Measurements from ENCODE around the gene YAP1.

Gene YAP1

DNA sequence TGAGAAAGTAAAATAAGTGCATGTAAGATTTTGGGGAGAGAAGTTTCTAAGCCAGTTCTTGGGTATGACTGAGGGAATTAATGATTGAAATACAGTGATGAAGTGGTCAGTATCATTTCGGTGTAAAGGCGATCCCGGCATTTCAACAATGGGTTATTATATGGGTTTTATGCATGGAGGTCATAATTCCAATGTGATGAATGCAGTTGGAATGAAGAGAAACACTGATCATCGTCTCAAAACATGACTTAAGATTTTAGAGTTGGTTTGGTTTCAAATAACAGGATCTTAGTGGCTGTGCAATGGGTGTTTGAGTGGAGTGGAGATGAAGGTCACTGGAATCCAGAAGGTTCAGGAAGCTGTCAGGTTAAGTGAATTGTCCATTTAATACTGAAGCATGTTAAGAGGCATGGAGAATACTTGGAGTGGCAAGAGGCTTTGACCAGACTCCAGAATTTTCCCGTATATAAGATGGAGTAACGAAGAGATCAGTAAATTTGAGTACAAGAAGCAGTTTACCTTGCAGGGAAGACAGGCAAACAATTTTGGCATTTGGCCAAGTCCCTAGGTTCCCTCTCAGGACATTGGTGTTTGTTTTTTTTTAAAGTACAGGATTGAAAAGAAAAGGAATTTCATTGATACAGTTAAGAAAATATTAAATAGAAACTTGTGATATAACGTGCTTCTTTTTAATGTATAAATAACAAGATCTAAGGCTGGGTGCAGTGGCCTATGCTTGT is 110.7 kb downstream of the YAP1 start:
- H3K4me3 ChIP-seq (ENCODE audit: insufficient read depth, low read depth, low read length): no peak overlapping the region
- no peak overlapping the region for H3K27ac ChIP-seq (ENCODE audit: insufficient read depth, low read depth, low read length, poor library complexity, severe bottlenecking)
- H3K4me1 ChIP-seq (ENCODE audit: control insufficient read depth, insufficient read depth, low read length): no peaks in the 10 kb centered on the region
- H3K27me3 ChIP-seq (ENCODE audit: control insufficient read depth, insufficient read depth, low read length, poor library complexity, severe bottlenecking): no peaks in the 10 kb centered on the region
- no peaks in the 10 kb centered on the region for H3K9me3 ChIP-seq (ENCODE audit: control insufficient read depth, low read length)
- H3K36me3 ChIP-seq (ENCODE audit: control insufficient read depth, insufficient read depth, low read length): peaks cover 6% of the 10 kb centered on the region
- WGBS, 2 experiments: 95 to 96% methylated on average over 7 of the region's 7 CpGs

DNA sequence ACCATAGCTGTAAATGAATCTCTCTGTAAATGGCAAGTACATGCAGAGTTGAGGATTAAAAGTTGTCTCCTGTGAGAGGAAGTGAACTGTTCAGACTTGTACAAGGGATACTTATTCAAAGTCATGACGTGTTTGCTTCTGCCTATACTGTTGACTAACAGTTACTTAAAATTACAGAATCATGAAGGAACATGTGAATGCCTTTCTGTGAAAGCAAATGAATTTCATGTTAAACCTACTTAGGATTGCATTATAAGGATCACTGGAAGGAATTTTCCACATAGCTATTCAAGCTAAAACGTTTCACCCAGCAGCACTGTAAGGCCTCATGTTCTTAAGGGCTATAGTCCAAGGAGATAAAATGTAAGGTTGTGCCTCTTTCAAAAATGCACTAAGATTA is 113.6 kb downstream of the YAP1 start:
- H3K4me3 ChIP-seq (ENCODE audit: insufficient read depth, low read depth, low read length): no peak overlapping the region
- H3K9me3 ChIP-seq (ENCODE audit: control insufficient read depth, low read length): no peaks in the 10 kb centered on the region
- H3K4me1 ChIP-seq (ENCODE audit: control insufficient read depth, insufficient read depth, low read length): no peaks in the 10 kb centered on the region
- H3K36me3 ChIP-seq (ENCODE audit: control insufficient read depth, insufficient read depth, low read length): peaks cover 3% of the 10 kb centered on the region
- no peak overlapping the region for H3K27ac ChIP-seq (ENCODE audit: insufficient read depth, low read depth, low read length, poor library complexity, severe bottlenecking)
- no peaks in the 10 kb centered on the region for H3K27me3 ChIP-seq (ENCODE audit: control insufficient read depth, insufficient read depth, low read length, poor library complexity, severe bottlenecking)
- WGBS, 2 experiments: 0 to 46% methylated on average over 1 to 2 of the region's 2 CpGs

DNA sequence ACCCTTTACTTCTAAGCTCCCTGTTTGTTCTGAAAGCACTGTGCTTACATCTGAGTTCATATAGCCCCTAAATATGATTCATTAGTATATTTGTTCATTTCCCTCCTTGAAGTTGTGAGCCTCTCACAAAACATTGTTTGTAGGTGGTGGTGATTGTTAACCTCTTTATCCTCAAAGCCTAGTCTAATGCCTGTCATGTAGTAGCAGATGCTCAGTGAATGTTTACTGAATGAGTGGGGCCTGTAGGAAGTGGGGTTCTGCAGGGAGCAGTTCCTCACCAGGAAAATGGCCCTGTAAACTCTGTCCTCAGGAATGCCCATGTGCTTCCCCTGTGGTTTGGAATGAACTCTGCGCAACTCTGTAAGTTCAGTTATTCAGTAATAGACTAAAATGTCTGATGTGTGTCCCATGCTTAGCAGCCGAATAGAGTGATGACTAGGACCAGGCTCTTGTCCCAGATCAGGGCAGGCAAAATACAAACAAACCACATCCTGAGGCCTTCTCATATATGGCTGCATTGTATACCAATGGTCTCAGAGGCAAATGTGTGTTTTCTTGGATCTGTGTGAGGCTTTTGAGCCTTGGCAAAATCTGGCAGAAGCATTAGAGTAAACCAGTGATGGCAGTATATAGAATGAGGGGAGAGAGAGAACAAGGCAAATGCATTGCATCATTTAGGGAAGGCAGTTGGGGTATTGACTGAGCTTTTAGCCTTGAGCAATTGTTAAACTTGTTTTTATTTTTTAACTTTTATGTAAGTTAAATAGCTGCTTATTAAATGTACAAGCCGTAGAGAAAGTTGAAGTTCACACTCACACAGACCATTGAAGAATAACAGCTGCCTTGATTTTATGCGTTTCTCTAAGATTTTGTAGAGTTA is 115.7 kb downstream of the YAP1 start:
- Histone ChIP-seq H3K27ac (ENCODE audit: insufficient read depth, low read depth, low read length, poor library complexity, severe bottlenecking) (no peak overlapping the region), H3K4me1 (ENCODE audit: control insufficient read depth, insufficient read depth, low read length) (no peaks in the 10 kb centered on the region), H3K36me3 (ENCODE audit: control insufficient read depth, insufficient read depth, low read length) (peaks cover 3% of the 10 kb centered on the region)

DNA sequence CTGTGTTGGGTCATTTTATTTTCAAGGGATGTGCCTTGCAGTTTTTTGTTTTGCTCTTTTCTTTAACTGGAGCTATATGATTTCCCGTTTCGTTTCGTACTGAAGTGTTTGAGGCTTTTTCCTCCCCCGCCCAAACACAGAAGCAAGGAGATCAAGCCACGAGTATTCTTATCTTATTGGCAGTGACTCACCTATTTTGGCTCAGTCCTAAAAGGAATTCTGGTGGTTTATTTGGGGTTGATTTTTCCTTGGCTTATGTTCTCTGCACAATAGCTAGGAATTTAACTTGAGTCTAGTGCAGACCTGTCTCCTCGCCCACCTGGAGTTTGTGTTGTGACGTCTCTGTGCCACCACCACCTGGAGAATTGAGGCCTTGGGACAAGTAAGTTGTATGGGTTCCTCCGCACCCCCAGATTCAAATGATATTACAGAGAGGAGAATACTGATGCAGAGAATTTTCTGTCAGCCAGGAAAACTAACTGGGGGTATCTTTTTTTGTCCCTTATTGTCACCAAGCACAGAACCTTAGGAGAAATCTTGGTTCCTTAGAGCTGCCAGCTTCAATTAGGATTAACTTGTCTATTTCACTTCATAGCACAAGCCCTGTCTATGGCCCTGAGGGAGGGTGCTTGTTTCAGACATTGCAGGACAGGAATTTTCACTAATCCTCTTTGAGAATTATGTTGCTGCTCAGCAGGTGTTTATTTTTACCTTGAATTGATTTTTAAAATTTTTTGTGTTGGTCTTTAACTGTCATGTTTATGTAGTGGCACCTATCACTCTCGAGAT is 116.6 kb downstream of the YAP1 start:
- Histone ChIP-seq H3K4me1 (ENCODE audit: control insufficient read depth, insufficient read depth, low read length) (no peaks in the 10 kb centered on the region), H3K36me3 (ENCODE audit: control insufficient read depth, insufficient read depth, low read length) (peaks cover 3% of the 10 kb centered on the region), H3K27ac (ENCODE audit: insufficient read depth, low read depth, low read length, poor library complexity, severe bottlenecking) (no peak overlapping the region), H3K27me3 (ENCODE audit: control insufficient read depth, insufficient read depth, low read length, poor library complexity, severe bottlenecking) (no peaks in the 10 kb centered on the region), H3K9me3 (ENCODE audit: control insufficient read depth, low read length) (no peaks in the 10 kb centered on the region), H3K4me3 (ENCODE audit: insufficient read depth, low read depth, low read length) (no peak overlapping the region)
- 93 to 97% methylated on average over 9 of the region's 9 CpGs for WGBS, 2 experiments

More for the DNA sequence above, 115.7 kb downstream of the YAP1 start:
- WGBS, 2 experiments: 93 to 95% methylated on average over 4 of the region's 4 CpGs
- no peak overlapping the region for H3K4me3 ChIP-seq (ENCODE audit: insufficient read depth, low read depth, low read length)
- no peaks in the 10 kb centered on the region for H3K9me3 ChIP-seq (ENCODE audit: control insufficient read depth, low read length)
- no peaks in the 10 kb centered on the region for H3K27me3 ChIP-seq (ENCODE audit: control insufficient read depth, insufficient read depth, low read length, poor library complexity, severe bottlenecking)

DNA sequence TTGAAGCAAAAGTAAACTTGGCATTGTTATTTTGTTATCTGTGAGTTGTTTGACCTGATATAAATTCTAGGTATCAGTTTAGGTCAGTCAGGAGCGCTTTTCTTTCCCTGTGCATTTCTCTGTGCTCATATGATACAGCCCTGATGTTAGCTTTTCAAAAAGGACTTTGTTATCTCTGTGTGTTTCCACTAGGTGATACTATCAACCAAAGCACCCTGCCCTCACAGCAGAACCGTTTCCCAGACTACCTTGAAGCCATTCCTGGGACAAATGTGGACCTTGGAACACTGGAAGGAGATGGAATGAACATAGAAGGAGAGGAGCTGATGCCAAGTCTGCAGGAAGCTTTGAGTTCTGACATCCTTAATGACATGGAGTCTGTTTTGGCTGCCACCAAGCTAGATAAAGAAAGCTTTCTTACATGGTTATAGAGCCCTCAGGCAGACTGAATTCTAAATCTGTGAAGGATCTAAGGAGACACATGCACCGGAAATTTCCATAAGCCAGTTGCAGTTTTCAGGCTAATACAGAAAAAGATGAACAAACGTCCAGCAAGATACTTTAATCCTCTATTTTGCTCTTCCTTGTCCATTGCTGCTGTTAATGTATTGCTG is 119.4 kb downstream of the YAP1 start:
- Histone ChIP-seq H3K27ac (ENCODE audit: insufficient read depth, low read depth, low read length, poor library complexity, severe bottlenecking) (no peak overlapping the region), H3K27me3 (ENCODE audit: control insufficient read depth, insufficient read depth, low read length, poor library complexity, severe bottlenecking) (no peaks in the 10 kb centered on the region), H3K9me3 (ENCODE audit: control insufficient read depth, low read length) (no peaks in the 10 kb centered on the region), H3K36me3 (ENCODE audit: control insufficient read depth, insufficient read depth, low read length) (no peaks in the 10 kb centered on the region), H3K4me1 (ENCODE audit: control insufficient read depth, insufficient read depth, low read length) (peaks cover 2% of the 10 kb centered on the region), H3K4me3 (ENCODE audit: insufficient read depth, low read depth, low read length) (no peak overlapping the region)
- WGBS, 2 experiments: 86 to 90% methylated on average over 4 of the region's 4 CpGs

DNA sequence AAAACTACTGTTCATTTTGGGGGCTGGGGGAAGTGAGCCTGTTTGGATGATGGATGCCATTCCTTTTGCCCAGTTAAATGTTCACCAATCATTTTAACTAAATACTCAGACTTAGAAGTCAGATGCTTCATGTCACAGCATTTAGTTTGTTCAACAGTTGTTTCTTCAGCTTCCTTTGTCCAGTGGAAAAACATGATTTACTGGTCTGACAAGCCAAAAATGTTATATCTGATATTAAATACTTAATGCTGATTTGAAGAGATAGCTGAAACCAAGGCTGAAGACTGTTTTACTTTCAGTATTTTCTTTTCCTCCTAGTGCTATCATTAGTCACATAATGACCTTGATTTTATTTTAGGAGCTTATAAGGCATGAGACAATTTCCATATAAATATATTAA is 119.9 kb downstream of the YAP1 start:
- Histone ChIP-seq H3K4me3 (ENCODE audit: insufficient read depth, low read depth, low read length) (no peak overlapping the region), H3K27ac (ENCODE audit: insufficient read depth, low read depth, low read length, poor library complexity, severe bottlenecking) (no peak overlapping the region), H3K27me3 (ENCODE audit: control insufficient read depth, insufficient read depth, low read length, poor library complexity, severe bottlenecking) (no peaks in the 10 kb centered on the region), H3K36me3 (ENCODE audit: control insufficient read depth, insufficient read depth, low read length) (no peaks in the 10 kb centered on the region), H3K4me1 (ENCODE audit: control insufficient read depth, insufficient read depth, low read length) (peaks cover 5% of the 10 kb centered on the region), H3K9me3 (ENCODE audit: control insufficient read depth, low read length) (no peaks in the 10 kb centered on the region)

DNA sequence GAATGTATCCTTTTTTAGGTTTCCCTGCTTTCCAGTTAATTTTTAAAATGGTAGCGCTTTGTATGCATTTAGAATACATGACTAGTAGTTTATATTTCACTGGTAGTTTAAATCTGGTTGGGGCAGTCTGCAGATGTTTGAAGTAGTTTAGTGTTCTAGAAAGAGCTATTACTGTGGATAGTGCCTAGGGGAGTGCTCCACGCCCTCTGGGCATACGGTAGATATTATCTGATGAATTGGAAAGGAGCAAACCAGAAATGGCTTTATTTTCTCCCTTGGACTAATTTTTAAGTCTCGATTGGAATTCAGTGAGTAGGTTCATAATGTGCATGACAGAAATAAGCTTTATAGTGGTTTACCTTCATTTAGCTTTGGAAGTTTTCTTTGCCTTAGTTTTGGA is 120.7 kb downstream of the YAP1 start:
- 93 to 98% methylated on average over 4 of the region's 4 CpGs for WGBS, 2 experiments

DNA sequence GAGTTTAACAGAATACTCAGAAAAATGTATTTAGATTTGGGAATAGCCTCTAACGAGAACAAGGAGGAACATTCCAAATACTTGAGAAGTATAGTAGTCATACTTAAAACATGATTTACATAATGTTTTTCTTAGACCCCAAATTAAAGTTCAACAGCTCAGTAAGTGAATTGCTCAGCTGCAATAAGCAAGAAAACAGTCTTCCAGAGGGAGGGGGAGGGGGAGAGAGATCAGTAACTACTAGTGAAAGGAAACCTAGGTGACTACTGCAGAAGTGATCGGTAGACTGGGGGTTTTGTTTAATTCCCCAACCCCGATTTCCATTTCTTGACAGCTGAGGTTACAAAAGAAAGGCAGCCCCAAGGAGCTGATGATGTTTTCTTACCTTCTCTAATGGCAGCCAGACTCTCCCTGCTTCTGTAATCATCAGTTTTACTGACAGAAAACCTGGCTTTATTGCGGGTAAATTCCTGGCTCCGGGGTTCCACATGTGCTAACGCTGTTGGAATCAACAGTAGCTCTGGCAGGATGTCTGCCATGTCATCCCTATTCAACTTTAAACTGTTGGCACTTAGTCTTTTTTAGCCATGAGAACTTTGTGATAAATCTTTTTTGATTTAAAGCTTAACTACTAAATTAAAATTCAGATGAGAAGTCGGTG is 124.7 kb downstream of the YAP1 start:
- Histone ChIP-seq H3K27ac (ENCODE audit: insufficient read depth, low read depth, low read length, poor library complexity, severe bottlenecking) (no peak overlapping the region), H3K4me3 (ENCODE audit: insufficient read depth, low read depth, low read length) (no peak overlapping the region), H3K9me3 (ENCODE audit: control insufficient read depth, low read length) (no peaks in the 10 kb centered on the region), H3K36me3 (ENCODE audit: control insufficient read depth, insufficient read depth, low read length) (no peaks in the 10 kb centered on the region), H3K27me3 (ENCODE audit: control insufficient read depth, insufficient read depth, low read length, poor library complexity, severe bottlenecking) (no peaks in the 10 kb centered on the region), H3K4me1 (ENCODE audit: control insufficient read depth, insufficient read depth, low read length) (peaks cover 5% of the 10 kb centered on the region)
- 54 to 72% methylated on average over 5 to 6 of the region's 7 CpGs for WGBS, 2 experiments

More for the DNA sequence above, 120.7 kb downstream of the YAP1 start:
- H3K27ac ChIP-seq (ENCODE audit: insufficient read depth, low read depth, low read length, poor library complexity, severe bottlenecking): no peak overlapping the region
- no peaks in the 10 kb centered on the region for H3K9me3 ChIP-seq (ENCODE audit: control insufficient read depth, low read length)
- no peaks in the 10 kb centered on the region for H3K27me3 ChIP-seq (ENCODE audit: control insufficient read depth, insufficient read depth, low read length, poor library complexity, severe bottlenecking)
- no peaks in the 10 kb centered on the region for H3K36me3 ChIP-seq (ENCODE audit: control insufficient read depth, insufficient read depth, low read length)
- H3K4me3 ChIP-seq (ENCODE audit: insufficient read depth, low read depth, low read length): no peak overlapping the region
- peaks cover 5% of the 10 kb centered on the region for H3K4me1 ChIP-seq (ENCODE audit: control insufficient read depth, insufficient read depth, low read length)

DNA sequence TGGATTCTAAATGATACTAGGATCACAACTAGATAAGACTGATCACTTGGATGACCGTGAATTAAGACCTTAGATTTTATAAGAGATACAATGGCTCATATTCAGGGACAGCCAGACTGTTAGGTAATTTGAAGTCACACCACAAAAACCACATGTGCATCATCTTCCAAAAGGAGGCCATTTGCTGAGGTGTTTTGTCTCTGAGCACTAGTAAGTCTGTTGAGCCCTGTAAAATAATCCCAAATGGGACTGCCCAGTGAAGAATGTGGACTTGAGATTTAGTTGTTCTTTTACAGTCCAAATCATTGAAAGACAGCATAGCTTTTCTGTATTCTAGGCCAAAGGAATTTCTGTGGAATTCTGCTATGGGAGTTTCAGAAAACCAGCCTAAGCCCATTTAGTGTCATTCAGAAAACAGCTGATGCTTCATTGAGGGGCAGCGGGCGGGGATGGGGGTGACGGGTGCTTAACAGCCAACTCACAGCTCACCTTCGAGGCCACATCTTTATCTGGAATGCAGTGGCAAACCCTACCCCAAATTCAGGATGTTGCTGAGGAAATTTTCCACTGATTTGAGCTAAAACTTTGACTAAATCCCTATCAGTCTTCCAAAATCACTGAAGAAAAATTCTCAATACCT is 127.0 kb downstream of the YAP1 start:
- peaks cover 5% of the 10 kb centered on the region for H3K4me1 ChIP-seq (ENCODE audit: control insufficient read depth, insufficient read depth, low read length)
- no peak overlapping the region for H3K27ac ChIP-seq (ENCODE audit: insufficient read depth, low read depth, low read length, poor library complexity, severe bottlenecking)
- no peak overlapping the region for H3K4me3 ChIP-seq (ENCODE audit: insufficient read depth, low read depth, low read length)
- 93 to 95% methylated on average over 5 of the region's 5 CpGs for WGBS, 2 experiments
- no peaks in the 10 kb centered on the region for H3K9me3 ChIP-seq (ENCODE audit: control insufficient read depth, low read length)
- H3K27me3 ChIP-seq (ENCODE audit: control insufficient read depth, insufficient read depth, low read length, poor library complexity, severe bottlenecking): no peaks in the 10 kb centered on the region
- no peaks in the 10 kb centered on the region for H3K36me3 ChIP-seq (ENCODE audit: control insufficient read depth, insufficient read depth, low read length)
